HG03175 (cell line): ENCODE results near the gene AFAP1.

ENCODE experiments used
- ATAC-seq: cut with Tn5 transposase; IDR thresholded peaks from one replicate; pipeline ENCODE4 v1.9.1; 2021; ENCODE audit warnings: mild to moderate bottlenecking, moderate library complexity; ENCODE audit not compliant: unreplicated experiment

AFAP1 gene

GRCh38 chr4:7806338-7807090 is 133.1 kb downstream of the AFAP1 start:
- ATAC-seq: no peak

GRCh38 chr4:7805533-7806337 is 133.9 kb downstream of the AFAP1 start:
- ATAC-seq: no peak

- ATAC-seq: no peak
These were observed 134.8 kb downstream of the AFAP1 start for GRCh38 chr4:7804756-7805385.

GRCh38 chr4:7803992-7804755 is 135.5 kb downstream of the AFAP1 start:
- peak; percentile 53 for ATAC-seq

- ATAC-seq: no peak
These were observed 136.3 kb downstream of the AFAP1 start for GRCh38 chr4:7803371-7803770.

- ATAC-seq: peak; percentile 84
These were observed 137.5 kb downstream of the AFAP1 start for GRCh38 chr4:7802093-7802726.

- no peak for ATAC-seq
These were observed 138.0 kb downstream of the AFAP1 start for GRCh38 chr4:7801641-7802040.

- ATAC-seq: no peak
These were observed 138.7 kb downstream of the AFAP1 start for GRCh38 chr4:7801001-7801400.

- ATAC-seq: no peak
These were observed 139.3 kb downstream of the AFAP1 start for GRCh38 chr4:7800410-7800809.

- ATAC-seq: no peak
These were observed 139.9 kb downstream of the AFAP1 start for GRCh38 chr4:7799736-7800135.

GRCh38 chr4:7799306-7799705 is 140.4 kb downstream of the AFAP1 start:
- ATAC-seq: no peak

- ATAC-seq: no peak
These were observed 141.3 kb downstream of the AFAP1 start for GRCh38 chr4:7798178-7798995.

- no peak for ATAC-seq
These were observed 142.3 kb downstream of the AFAP1 start for GRCh38 chr4:7797330-7797729.

GRCh38 chr4:7795983-7796382 is 143.7 kb downstream of the AFAP1 start:
- no peak for ATAC-seq

GRCh38 chr4:7793186-7793585 is 146.5 kb downstream of the AFAP1 start:
- ATAC-seq: no peak

- no peak for ATAC-seq
These were observed 147.0 kb downstream of the AFAP1 start for GRCh38 chr4:7792616-7793015.

- ATAC-seq: no peak
These were observed 148.7 kb downstream of the AFAP1 start for GRCh38 chr4:7790999-7791398.

GRCh38 chr4:7790023-7790422 is 149.6 kb downstream of the AFAP1 start:
- ATAC-seq: no peak

GRCh38 chr4:7788694-7789425 is 150.8 kb downstream of the AFAP1 start:
- ATAC-seq: no peak
